ENCODE data around the gene RAB37. TPM values are rescaled to one million over a fixed set of nuclear protein-coding genes. Genes with fewer than 3 reads are reported as not detected.
A peak's percentile ranks its signal among the peaks of the same experiment; 100 is the strongest.

RAB37 gene
- total and polyA plus RNA-seq, 2 of the 13 experiments (the other 11 are each of a cell fraction or from before 2014, with no cell fraction given): 0.91 to 3.7 TPM

- peak; percentile 11; the same call in 1 of the 2 replicates for TF ChIP-seq ZBTB40 (IDR thresholded peaks at IDR 0.05)
- peak; percentile 56; the same call in 1 of the 2 replicates for TF ChIP-seq ZBTB40 (CRISPR knock-in tag; IDR thresholded peaks at IDR 0.05)
- no peak for TF ChIP-seq TCF12 (IDR thresholded peaks at IDR 0.05)
- TF ChIP-seq TCF12 (CRISPR knock-in tag; IDR thresholded peaks at IDR 0.05): peak; percentile 20; the same call in 1 of the 2 replicates
- peak; percentile 53 for TF ChIP-seq AGO2 (optimal IDR thresholded peaks at IDR 0.05; ENCODE audit: low read depth, low read length)
- peak; percentile 78 for TF ChIP-seq KDM5A (IDR thresholded peaks at IDR 0.05; ENCODE audit: borderline replicate concordance, low read length)
- TF ChIP-seq ZBTB38 (CRISPR knock-in tag; IDR thresholded peaks at IDR 0.05): peak; percentile 84; the same call in 1 of the 2 replicates
- peak; percentile 95 for TF ChIP-seq THAP11 (CRISPR knock-in tag; IDR thresholded peaks at IDR 0.05)
- TF ChIP-seq NCOR1 (IDR thresholded peaks at IDR 0.05; ENCODE audit: borderline replicate concordance, low read length): peak; percentile 38; the same call in 1 of the 2 replicates
- TF ChIP-seq SPEN (CRISPR knock-in tag; IDR thresholded peaks at IDR 0.05; ENCODE audit: low read depth): peak; percentile 98
- TF ChIP-seq PRMT3 (CRISPR knock-in tag; IDR thresholded peaks at IDR 0.05; ENCODE audit: borderline replicate concordance, low read depth): 0 out of 2 replicates have a peak, but pooled peaks have one; percentile 49
- TF ChIP-seq NR2C2 (CRISPR knock-in tag; IDR thresholded peaks at IDR 0.05; ENCODE audit: borderline replicate concordance): peak; percentile 76
- peak; percentile 59 for TF ChIP-seq HDAC2 (CRISPR knock-in tag; IDR thresholded peaks at IDR 0.05)
- peak; percentile 57 for TF ChIP-seq XRCC5 (optimal IDR thresholded peaks at IDR 0.05; ENCODE audit: low read length)
- TF ChIP-seq MNT (IDR thresholded peaks at IDR 0.05): peak; percentile 84
- TF ChIP-seq BCL6 (CRISPR knock-in tag; IDR thresholded peaks at IDR 0.05): peak; percentile 7; the same call in 1 of the 2 replicates
- TF ChIP-seq KMT2B (CRISPR knock-in tag; IDR thresholded peaks at IDR 0.05): peak; percentile 81; the same call in 1 of the 2 replicates
- TF ChIP-seq TBX2 (CRISPR knock-in tag; IDR thresholded peaks at IDR 0.05; ENCODE audit: borderline replicate concordance): peak; percentile 98
- peak; percentile 81 for TF ChIP-seq CBFB (CRISPR knock-in tag; IDR thresholded peaks at IDR 0.05)
- peak; percentile 56; the same call in 1 of the 2 replicates for TF ChIP-seq ZNF343 (CRISPR knock-in tag; IDR thresholded peaks at IDR 0.05)
Measured at GRCh38 chr17:74776044-74776962, 39.2 kb downstream of the RAB37 start, which contains the start of gene NAT9 (continued).

Measured in HepG2 (cell line).